GM12878 (cell line): ENCODE data around the gene CELSR3.

ENCODE experiments used
- EP300 ChIP-seq, 2 experiments: fragments of 150-350 bp in 1 of 2; IDR thresholded peaks; 2 replicates each; pipeline ENCODE4 v1.6.1; 2011 to 2012; ENCODE audit warnings: low read depth in 2 of 2, low read length in 2 of 2, borderline replicate concordance in 1 of 2, improper control_type of control experiment in 1 of 2, inconsistent platforms in 1 of 2; ENCODE audit not compliant: control insufficient read depth in 1 of 2
- MTA3 ChIP-seq: IDR thresholded peaks from 2 replicates; pipeline ENCODE4 v1.6.1; 2012; ENCODE audit warnings: low read length, inconsistent platforms, borderline replicate concordance
- SRF ChIP-seq, 2 experiments: IDR thresholded peaks; 2 replicates each; pipeline ENCODE4 v1.6.1; 2011; ENCODE audit warnings: low read depth in 2 of 2, low read length in 2 of 2, mild to moderate bottlenecking in 1 of 2, moderate library complexity in 1 of 2
- TF ChIP-seq, protein P1 (sequence below): IDR thresholded peaks from 2 replicates; pipeline ENCODE4 v1.6.1; 2011; ENCODE audit warnings: mild to moderate bottlenecking, low read depth, low read length, moderate library complexity; ENCODE audit not compliant: insufficient replicate concordance
- TF ChIP-seq, protein P2 (sequence below): IDR thresholded peaks from 2 replicates; pipeline ENCODE4 v1.6.1; 2011; ENCODE audit warnings: low read depth, mild to moderate bottlenecking, low read length, moderate library complexity, borderline replicate concordance; ENCODE audit errors: extremely low read depth
- TF ChIP-seq, protein P3 (sequence below), 3 experiments: IDR thresholded peaks in 2 of 3; conservative IDR thresholded peaks in 1 of 3; 2 replicates each; pipeline ENCODE4 v1.5.1; 2011; ENCODE audit warnings: low read depth in 3 of 3, low read length in 3 of 3, mild to moderate bottlenecking in 3 of 3, control low read depth in 2 of 3, moderate library complexity in 2 of 3, inconsistent platforms in 1 of 3, mixed read lengths in 1 of 3; ENCODE audit not compliant: control insufficient read depth in 2 of 3, insufficient read depth in 1 of 3; ENCODE audit errors: extremely low read depth in 1 of 3
- TF ChIP-seq, protein P4 (sequence below): fragments of 450-650 bp; formaldehyde crosslinking; IDR thresholded peaks from 2 replicates; pipeline ENCODE4 v1.4.0; 2020; ENCODE audit warnings: mild to moderate bottlenecking, moderate library complexity

DNA sequence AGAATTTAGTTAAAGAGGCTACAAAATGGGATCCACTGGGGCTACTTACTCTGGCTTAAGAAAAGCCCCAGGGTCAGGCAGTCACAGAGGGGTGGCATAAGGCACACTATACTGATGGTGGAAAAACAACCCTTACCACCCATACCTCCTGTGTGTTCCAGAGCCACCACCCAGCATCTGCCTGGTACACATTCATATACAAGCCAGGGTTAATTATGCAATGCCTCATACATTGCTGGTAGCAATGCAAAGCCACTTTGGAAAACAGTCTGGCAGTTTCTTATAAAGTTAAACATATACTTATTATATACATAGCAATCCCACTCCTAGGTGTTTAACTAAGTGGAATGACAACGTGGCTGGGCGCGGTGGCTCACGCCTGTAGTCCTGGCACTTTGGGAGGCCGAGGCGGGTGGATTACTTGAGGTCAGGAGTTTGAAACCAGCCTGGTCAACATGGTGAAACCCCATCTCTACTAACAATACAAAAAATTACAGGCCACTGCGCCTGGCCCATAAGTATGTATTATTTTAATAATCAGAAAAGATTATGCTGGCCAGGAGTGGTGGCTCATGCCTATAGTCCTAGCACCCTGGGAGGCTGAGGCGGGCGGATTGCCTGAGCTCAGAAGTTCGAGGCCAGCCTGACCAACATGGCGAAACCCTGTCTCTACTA lies 38.2 kb upstream of the CELSR3 start:
- TF ChIP-seq, protein P1, sequence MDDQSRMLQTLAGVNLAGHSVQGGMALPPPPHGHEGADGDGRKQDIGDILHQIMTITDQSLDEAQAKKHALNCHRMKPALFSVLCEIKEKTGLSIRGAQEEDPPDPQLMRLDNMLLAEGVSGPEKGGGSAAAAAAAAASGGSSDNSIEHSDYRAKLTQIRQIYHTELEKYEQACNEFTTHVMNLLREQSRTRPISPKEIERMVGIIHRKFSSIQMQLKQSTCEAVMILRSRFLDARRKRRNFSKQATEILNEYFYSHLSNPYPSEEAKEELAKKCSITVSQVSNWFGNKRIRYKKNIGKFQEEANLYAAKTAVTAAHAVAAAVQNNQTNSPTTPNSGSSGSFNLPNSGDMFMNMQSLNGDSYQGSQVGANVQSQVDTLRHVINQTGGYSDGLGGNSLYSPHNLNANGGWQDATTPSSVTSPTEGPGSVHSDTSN = no peak
- TF ChIP-seq SRF (IDR thresholded peaks at IDR 0.05; ENCODE audit: low read depth in 2 of 2, low read length in 2 of 2) (no peak), EP300 (IDR thresholded peaks at IDR 0.05; ENCODE audit: borderline replicate concordance in 1 of 2, control insufficient read depth in 1 of 2, low read depth in 2 of 2, low read length in 2 of 2) (no peak), MTA3 (no peak)
- TF ChIP-seq, protein P2, sequence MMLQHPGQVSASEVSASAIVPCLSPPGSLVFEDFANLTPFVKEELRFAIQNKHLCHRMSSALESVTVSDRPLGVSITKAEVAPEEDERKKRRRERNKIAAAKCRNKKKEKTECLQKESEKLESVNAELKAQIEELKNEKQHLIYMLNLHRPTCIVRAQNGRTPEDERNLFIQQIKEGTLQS = no peak
- TF ChIP-seq, protein P3, sequence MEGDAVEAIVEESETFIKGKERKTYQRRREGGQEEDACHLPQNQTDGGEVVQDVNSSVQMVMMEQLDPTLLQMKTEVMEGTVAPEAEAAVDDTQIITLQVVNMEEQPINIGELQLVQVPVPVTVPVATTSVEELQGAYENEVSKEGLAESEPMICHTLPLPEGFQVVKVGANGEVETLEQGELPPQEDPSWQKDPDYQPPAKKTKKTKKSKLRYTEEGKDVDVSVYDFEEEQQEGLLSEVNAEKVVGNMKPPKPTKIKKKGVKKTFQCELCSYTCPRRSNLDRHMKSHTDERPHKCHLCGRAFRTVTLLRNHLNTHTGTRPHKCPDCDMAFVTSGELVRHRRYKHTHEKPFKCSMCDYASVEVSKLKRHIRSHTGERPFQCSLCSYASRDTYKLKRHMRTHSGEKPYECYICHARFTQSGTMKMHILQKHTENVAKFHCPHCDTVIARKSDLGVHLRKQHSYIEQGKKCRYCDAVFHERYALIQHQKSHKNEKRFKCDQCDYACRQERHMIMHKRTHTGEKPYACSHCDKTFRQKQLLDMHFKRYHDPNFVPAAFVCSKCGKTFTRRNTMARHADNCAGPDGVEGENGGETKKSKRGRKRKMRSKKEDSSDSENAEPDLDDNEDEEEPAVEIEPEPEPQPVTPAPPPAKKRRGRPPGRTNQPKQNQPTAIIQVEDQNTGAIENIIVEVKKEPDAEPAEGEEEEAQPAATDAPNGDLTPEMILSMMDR (IDR thresholded peaks at IDR 0.05 in 2 of 3, conservative IDR thresholded peaks at IDR 0.05 in 1 of 3; ENCODE audit: control insufficient read depth in 2 of 3, extremely low read depth in 1 of 3, insufficient read depth in 1 of 3, low read depth in 3 of 3, low read length in 3 of 3) = no peak
- TF ChIP-seq, protein P4, sequence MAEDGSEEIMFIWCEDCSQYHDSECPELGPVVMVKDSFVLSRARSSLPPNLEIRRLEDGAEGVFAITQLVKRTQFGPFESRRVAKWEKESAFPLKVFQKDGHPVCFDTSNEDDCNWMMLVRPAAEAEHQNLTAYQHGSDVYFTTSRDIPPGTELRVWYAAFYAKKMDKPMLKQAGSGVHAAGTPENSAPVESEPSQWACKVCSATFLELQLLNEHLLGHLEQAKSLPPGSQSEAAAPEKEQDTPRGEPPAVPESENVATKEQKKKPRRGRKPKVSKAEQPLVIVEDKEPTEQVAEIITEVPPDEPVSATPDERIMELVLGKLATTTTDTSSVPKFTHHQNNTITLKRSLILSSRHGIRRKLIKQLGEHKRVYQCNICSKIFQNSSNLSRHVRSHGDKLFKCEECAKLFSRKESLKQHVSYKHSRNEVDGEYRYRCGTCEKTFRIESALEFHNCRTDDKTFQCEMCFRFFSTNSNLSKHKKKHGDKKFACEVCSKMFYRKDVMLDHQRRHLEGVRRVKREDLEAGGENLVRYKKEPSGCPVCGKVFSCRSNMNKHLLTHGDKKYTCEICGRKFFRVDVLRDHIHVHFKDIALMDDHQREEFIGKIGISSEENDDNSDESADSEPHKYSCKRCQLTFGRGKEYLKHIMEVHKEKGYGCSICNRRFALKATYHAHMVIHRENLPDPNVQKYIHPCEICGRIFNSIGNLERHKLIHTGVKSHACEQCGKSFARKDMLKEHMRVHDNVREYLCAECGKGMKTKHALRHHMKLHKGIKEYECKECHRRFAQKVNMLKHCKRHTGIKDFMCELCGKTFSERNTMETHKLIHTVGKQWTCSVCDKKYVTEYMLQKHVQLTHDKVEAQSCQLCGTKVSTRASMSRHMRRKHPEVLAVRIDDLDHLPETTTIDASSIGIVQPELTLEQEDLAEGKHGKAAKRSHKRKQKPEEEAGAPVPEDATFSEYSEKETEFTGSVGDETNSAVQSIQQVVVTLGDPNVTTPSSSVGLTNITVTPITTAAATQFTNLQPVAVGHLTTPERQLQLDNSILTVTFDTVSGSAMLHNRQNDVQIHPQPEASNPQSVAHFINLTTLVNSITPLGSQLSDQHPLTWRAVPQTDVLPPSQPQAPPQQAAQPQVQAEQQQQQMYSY (CRISPR knock-in tag) = no peak
